Cardiac muscle cell (in vitro differentiated cells and primary cell): Measurements from ENCODE around the gene SEPTIN2. TPM values are rescaled to one million over a fixed set of nuclear protein-coding genes. Genes with fewer than 3 reads are reported as not detected.

Experiments used
- DNase-seq, 2 donors: peaks; one replicate each; pipeline versions ENCODE4 v3.0.0 to v3.0.0-alpha.2; 2010 to 2017; ENCODE audit warnings: low read depth in 1 of 2, low spot score in 1 of 2
- H3K27ac ChIP-seq: fragments of 200-600 bp; sonication (generic); 2 replicates; pipeline ENCODE4 v1.5.1; 2016
- H3K27me3 ChIP-seq: fragments of 200-600 bp; sonication (generic); 2 replicates; pipeline ENCODE4 v1.6.0; 2016; ENCODE audit warnings: control low read depth
- H3K36me3 ChIP-seq: fragments of 200-600 bp; sonication (generic); 2 replicates; pipeline ENCODE4 v1.5.1; 2016; ENCODE audit warnings: control low read depth
- H3K4me1 ChIP-seq: fragments of 200-600 bp; sonication (generic); 2 replicates; pipeline ENCODE4 v1.8.1; 2017; ENCODE audit warnings: low read depth, mild to moderate bottlenecking, mixed run types
- H3K4me3 ChIP-seq: fragments of 200-600 bp; sonication (generic); 2 replicates; pipeline ENCODE4 v1.5.1; 2016; ENCODE audit warnings: mild to moderate bottlenecking
- H3K9me3 ChIP-seq: fragments of 200-600 bp; sonication (generic); 2 replicates; pipeline ENCODE4 v1.5.1; 2017; ENCODE audit warnings: low read depth, mild to moderate bottlenecking, control low read depth
- polyA plus RNA-seq: library from polyadenylated mRNA; unstranded; fragments of >200 nt; fragmentation: Nextera tagmentation; extraction: Ambion mirVana; gene quantifications from 2 replicates; pipeline ENCODE4 v1.2.1, GENCODE V29; 2016
- total RNA-seq: library from RNA; depleted of rRNA; stranded (reverse); fragments of >200 nt; gene quantifications from 2 replicates; pipeline ENCODE4 v1.2.3, GENCODE V29; 2016
- TF ChIP-seq, protein P1 (sequence below): IDR thresholded peaks from 2 replicates; pipeline ENCODE4 v1.5.1; 2012; ENCODE audit warnings: low read depth, mild to moderate bottlenecking, low read length

Gene SEPTIN2
- total RNA-seq (334 and 386 TPM in 2 replicates), polyA plus RNA-seq (627 and 695 TPM in 2 replicates)

GRCh38 chr2:241315879-241316631, at the start of gene SEPTIN2:
Gene SEPTIN2, plus strand, starts transcription at chr2:241315925. Its CDS starts 8,308 bp downstream, at chr2:241324233.
- no peak for DNase-seq
- TF ChIP-seq, protein P1, sequence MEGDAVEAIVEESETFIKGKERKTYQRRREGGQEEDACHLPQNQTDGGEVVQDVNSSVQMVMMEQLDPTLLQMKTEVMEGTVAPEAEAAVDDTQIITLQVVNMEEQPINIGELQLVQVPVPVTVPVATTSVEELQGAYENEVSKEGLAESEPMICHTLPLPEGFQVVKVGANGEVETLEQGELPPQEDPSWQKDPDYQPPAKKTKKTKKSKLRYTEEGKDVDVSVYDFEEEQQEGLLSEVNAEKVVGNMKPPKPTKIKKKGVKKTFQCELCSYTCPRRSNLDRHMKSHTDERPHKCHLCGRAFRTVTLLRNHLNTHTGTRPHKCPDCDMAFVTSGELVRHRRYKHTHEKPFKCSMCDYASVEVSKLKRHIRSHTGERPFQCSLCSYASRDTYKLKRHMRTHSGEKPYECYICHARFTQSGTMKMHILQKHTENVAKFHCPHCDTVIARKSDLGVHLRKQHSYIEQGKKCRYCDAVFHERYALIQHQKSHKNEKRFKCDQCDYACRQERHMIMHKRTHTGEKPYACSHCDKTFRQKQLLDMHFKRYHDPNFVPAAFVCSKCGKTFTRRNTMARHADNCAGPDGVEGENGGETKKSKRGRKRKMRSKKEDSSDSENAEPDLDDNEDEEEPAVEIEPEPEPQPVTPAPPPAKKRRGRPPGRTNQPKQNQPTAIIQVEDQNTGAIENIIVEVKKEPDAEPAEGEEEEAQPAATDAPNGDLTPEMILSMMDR: no peak
- Histone ChIP-seq H3K27me3 (no peaks in the 10 kb centered on the region), H3K4me3 (peak within 1 kb of the TSS; percentile 71), H3K36me3 (no peaks in the 10 kb centered on the region), H3K4me1 (peaks cover 41% of the 10 kb centered on the region), H3K27ac (peak within 1 kb of the TSS; percentile 98), H3K9me3 (no peaks in the 10 kb centered on the region)

DNA sequence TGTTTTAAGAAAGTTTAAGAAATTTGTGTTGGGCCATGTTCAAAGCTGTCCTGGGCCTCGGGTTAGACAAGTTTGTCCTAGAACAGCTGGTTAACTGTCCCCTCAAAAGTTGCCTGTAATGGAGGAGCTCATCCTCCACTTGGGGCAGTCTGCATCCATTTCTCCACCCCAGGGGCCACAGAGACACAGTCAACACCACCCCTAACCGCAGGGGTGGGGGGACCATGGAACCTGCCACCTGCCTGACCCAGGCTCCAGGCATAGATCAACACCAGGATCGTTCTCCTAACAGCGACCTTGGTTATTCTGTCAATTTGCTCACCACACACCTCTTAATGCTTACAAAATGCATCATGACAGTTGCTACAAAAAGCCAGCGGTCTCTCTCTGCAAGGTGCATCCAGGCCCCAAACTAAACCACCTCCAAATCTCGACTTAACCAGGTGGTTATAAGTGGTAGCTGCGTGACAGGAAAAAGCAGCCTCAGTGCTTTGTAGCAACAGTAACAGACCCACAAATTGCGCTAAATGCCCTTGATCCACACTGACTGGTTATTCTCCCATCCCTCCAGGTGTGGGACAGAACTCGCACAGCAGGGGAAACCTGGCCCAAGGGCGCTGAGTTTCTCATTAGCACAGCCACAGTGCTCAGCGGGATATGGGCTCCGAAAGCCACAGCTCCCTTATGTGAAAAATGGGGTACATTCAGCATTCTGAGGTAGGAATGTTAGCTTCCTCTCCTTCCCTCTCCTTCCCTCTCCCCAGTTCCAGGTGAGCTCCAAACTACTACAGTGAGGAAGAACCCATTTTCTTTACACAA, 48.3 kb upstream of the SEPTIN2 start:
- TF ChIP-seq, protein P1: no peak
- H3K4me3 ChIP-seq: no peak overlapping the region
- no peaks in the 10 kb centered on the region for H3K9me3 ChIP-seq
- H3K27ac ChIP-seq: no peak overlapping the region
- peaks cover 44% of the 10 kb centered on the region for H3K36me3 ChIP-seq
- no peaks in the 10 kb centered on the region for H3K27me3 ChIP-seq
- peaks cover 15% of the 10 kb centered on the region for H3K4me1 ChIP-seq
- no peak for DNase-seq

DNA sequence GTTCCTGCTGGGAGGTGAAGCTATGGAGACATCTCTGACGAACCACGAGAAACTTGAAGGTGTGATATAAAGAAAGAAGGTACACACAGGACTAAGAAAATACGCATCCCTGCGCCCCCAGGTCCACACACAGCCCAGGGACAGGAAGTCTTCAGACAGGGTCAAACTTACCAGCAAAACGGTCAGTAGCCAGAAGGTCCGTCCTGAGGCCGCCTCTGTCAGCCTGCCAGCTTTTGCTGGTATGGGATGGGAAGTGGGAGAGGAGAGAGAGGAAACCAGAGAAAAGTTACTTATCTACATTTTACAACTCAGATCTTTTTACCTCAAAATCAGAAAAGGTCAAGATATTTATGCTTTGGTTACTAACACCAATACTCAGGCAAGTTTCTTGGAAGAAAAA, 47.4 kb upstream of the SEPTIN2 start:
- Histone ChIP-seq H3K9me3 (no peaks in the 10 kb centered on the region), H3K36me3 (peaks cover 35% of the 10 kb centered on the region), H3K4me3 (no peak overlapping the region), H3K27me3 (no peaks in the 10 kb centered on the region), H3K27ac (no peak overlapping the region), H3K4me1 (peaks cover 15% of the 10 kb centered on the region)
- DNase-seq: peak in 1 of 2 donors; percentile 47
- TF ChIP-seq, protein P1: no peak

- no peak overlapping the region for H3K4me3 ChIP-seq
- H3K36me3 ChIP-seq: peaks cover 29% of the 10 kb centered on the region
- TF ChIP-seq, protein P1: no peak
- peaks cover 15% of the 10 kb centered on the region for H3K4me1 ChIP-seq
- DNase-seq: no peak
- H3K27ac ChIP-seq: no peak overlapping the region
- no peaks in the 10 kb centered on the region for H3K27me3 ChIP-seq
- H3K9me3 ChIP-seq: no peaks in the 10 kb centered on the region
Measured at GRCh38 chr2:241268716-241269445, 46.8 kb upstream of the SEPTIN2 start.
